HFFc6 (cell line): ENCODE measurements around the gene SPATS2L. TPM values are rescaled to one million over a fixed set of nuclear protein-coding genes. Genes with fewer than 3 reads are reported as not detected.

Source experiments
- DNase-seq: peaks from one replicate; pipeline ENCODE4 v3.0.0-alpha.2; 2018
- H3K27ac Mint-ChIP-seq: 2 replicates; pipeline ENCODE4 v1.8.0; 2020; ENCODE audit warnings: mild to moderate bottlenecking, mixed read lengths
- H3K27me3 Mint-ChIP-seq: 2 replicates; pipeline ENCODE4 v1.8.0; 2021; ENCODE audit warnings: mild to moderate bottlenecking, moderate library complexity, mixed read lengths; ENCODE audit not compliant: insufficient read depth
- H3K36me3 Mint-ChIP-seq: 2 replicates; pipeline ENCODE4 v1.8.0; 2021; ENCODE audit warnings: low read depth, mixed read lengths
- H3K4me1 Mint-ChIP-seq: 2 replicates; pipeline ENCODE4 v1.8.0; 2020; ENCODE audit warnings: low read depth, mixed read lengths
- H3K4me3 Mint-ChIP-seq: 2 replicates; pipeline ENCODE4 v1.8.0; 2020; ENCODE audit warnings: mild to moderate bottlenecking, moderate library complexity, mixed read lengths
- H3K9me3 Mint-ChIP-seq: 2 replicates; pipeline ENCODE4 v1.8.0; 2020; ENCODE audit warnings: mild to moderate bottlenecking, mixed read lengths
- total RNA-seq, 6 experiments: library from RNA; stranded (reverse); fragmentation: NEBNext Ultra II Directional; extraction: Animal tissue kit (Norgen Biotek cat#: 25700); gene quantifications; 2 replicates in 1 of 6; 3 replicates in 5 of 6; pipeline ENCODE4 v1.2.3, GENCODE V29; 2021
- TF ChIP-seq, protein P1 (sequence below): fragments of 200-600 bp; sonication (generic); IDR thresholded peaks from 2 replicates; pipeline ENCODE4 v1.5.0; 2021; ENCODE audit warnings: antibody characterized with exemption, mild to moderate bottlenecking

SPATS2L gene
- total RNA-seq, 6 experiments from 2014 or later: 146 to 205 (median 198) TPM

DNA sequence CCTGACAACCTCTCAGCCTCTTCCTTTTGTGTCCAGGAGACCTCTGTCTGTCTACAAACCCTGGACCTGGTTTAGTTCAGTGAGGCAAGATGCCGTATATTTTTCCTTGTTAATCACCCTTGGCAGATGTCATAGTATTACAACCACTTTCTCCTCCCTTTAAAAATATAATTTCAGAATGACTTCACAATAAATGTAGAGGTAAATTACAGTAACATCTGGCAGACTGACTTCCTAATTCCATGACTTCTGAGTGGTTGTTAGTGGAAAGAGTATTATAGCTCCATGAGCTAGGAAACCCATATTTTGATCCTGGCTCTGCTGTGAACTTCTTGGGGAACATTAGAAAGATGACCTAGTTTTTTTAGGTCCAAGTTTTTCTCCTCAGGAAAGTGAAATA lies 39.5 kb downstream of the SPATS2L start:
- no peak overlapping the region for H3K27ac Mint-ChIP-seq
- no peaks in the 10 kb centered on the region for H3K9me3 Mint-ChIP-seq
- peaks cover 50% of the 10 kb centered on the region for H3K36me3 Mint-ChIP-seq
- TF ChIP-seq, protein P1, sequence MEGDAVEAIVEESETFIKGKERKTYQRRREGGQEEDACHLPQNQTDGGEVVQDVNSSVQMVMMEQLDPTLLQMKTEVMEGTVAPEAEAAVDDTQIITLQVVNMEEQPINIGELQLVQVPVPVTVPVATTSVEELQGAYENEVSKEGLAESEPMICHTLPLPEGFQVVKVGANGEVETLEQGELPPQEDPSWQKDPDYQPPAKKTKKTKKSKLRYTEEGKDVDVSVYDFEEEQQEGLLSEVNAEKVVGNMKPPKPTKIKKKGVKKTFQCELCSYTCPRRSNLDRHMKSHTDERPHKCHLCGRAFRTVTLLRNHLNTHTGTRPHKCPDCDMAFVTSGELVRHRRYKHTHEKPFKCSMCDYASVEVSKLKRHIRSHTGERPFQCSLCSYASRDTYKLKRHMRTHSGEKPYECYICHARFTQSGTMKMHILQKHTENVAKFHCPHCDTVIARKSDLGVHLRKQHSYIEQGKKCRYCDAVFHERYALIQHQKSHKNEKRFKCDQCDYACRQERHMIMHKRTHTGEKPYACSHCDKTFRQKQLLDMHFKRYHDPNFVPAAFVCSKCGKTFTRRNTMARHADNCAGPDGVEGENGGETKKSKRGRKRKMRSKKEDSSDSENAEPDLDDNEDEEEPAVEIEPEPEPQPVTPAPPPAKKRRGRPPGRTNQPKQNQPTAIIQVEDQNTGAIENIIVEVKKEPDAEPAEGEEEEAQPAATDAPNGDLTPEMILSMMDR: no peak
- no peak overlapping the region for H3K4me3 Mint-ChIP-seq
- H3K4me1 Mint-ChIP-seq: peaks cover 69% of the 10 kb centered on the region
- H3K27me3 Mint-ChIP-seq: no peaks in the 10 kb centered on the region; the same call in 1 of the 2 replicates
- DNase-seq: no peak

DNA sequence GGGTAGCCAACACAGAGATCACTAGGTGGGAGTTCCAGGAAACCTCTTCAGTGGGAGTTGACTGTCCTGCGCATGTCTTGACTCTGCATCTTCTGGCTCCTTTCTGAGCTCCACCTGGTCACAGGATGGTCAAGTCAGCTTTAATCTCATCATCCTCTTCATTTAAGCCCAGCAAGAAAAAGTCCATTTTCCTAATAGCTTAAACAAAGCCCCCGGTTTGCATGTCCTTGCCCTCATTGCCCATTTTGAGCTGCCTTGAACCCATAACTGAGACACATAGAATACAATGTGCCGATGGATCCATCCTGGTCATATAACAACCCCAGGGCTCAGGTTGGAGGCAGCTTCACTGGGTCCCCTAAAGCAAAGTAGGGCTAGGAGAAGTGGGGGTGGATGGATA lies 40.8 kb downstream of the SPATS2L start:
- H3K4me3 Mint-ChIP-seq: no peak overlapping the region
- peaks cover 76% of the 10 kb centered on the region for H3K4me1 Mint-ChIP-seq
- peaks cover 46% of the 10 kb centered on the region for H3K36me3 Mint-ChIP-seq
- no peak overlapping the region for H3K27ac Mint-ChIP-seq
- no peak for DNase-seq
- no peaks in the 10 kb centered on the region; the same call in 1 of the 2 replicates for H3K27me3 Mint-ChIP-seq
- no peaks in the 10 kb centered on the region for H3K9me3 Mint-ChIP-seq
- TF ChIP-seq, protein P1: no peak

DNA sequence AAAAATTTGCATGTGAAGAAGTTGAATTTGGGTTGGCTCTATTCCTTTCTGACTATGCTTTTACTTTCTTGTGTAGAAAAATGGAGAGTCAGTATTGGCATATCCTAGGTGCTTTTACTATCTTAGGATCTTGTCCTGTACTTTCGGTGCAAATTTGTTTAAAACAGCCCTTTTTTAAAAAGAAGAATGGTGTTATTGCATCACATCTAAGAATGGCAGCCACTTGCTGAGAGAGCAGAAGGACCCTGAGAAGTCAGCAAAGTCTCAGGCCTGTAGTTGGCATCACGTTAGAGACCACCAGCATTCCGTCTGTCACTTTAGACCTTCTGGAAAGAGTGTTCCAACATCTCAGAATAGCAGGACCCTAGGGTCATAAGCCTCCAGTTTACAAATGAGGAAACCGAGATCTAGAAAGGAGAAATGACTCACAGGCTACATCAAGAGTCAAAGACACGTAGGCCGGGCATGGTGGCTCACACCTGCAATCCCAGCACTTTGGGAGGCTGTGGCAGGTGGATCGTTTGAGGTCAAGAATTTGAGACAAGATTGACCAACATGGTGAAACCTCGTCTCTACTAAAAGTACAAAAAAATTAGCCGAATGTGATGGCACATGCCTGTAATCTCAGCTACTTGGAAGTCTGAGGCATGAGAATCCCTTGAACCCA lies 42.5 kb downstream of the SPATS2L start:
- H3K4me3 Mint-ChIP-seq: no peak overlapping the region
- H3K27me3 Mint-ChIP-seq: no peaks in the 10 kb centered on the region; the same call in 1 of the 2 replicates
- no peak for DNase-seq
- no peak overlapping the region for H3K27ac Mint-ChIP-seq
- TF ChIP-seq, protein P1: no peak
- no peaks in the 10 kb centered on the region for H3K9me3 Mint-ChIP-seq
- H3K4me1 Mint-ChIP-seq: peaks cover 83% of the 10 kb centered on the region
- peaks cover 46% of the 10 kb centered on the region for H3K36me3 Mint-ChIP-seq

DNA sequence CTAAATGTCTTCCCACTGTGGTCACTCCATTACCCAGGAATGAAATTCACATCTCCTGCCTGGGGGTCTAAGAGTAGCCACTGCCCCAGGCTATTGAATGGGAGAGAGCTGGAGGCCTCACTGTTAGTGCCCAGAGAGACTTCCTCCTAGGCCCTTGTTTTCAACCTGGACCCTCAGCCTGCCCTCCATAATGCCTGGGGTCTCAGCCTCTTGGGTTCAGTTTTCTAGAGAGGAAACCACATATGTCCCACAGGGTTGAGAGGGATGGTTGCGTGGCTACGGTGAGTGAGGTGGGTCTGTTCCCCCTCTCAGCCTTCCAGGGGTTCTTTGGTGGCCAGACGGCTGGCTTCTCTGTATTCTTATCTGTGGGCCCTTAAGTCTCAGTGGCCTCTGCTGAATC lies 43.4 kb downstream of the SPATS2L start:
- Mint-ChIP-seq H3K4me3 (no peak overlapping the region), H3K4me1 (peaks cover 82% of the 10 kb centered on the region), H3K27ac (peak overlapping the region; percentile 12), H3K9me3 (no peaks in the 10 kb centered on the region), H3K27me3 (no peaks in the 10 kb centered on the region; the same call in 1 of the 2 replicates), H3K36me3 (peaks cover 37% of the 10 kb centered on the region)
- DNase-seq: no peak
- TF ChIP-seq, protein P1: no peak

DNA sequence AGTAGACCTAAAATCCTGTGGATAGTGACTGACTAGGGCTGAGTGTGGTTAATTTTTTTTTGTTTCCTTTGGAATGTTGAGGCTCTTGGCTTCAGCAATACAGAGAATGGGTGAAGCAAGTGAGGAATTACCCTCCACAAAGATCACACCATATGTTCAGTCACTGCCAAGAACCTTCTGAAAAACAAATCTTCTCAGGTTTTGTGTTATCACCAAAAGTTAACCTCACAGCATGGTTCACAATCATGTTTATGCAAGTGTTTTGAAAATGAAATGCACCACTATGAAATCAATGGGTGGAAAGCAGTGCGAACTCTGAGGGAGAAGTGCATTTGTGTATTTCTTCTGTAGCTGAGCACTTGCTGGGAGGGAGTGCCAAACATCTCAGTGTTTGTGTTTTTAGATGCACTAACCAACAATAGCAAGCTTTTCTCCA lies 44.4 kb downstream of the SPATS2L start:
- peak overlapping the region; percentile 67 for H3K27ac Mint-ChIP-seq
- H3K36me3 Mint-ChIP-seq: peaks cover 36% of the 10 kb centered on the region
- TF ChIP-seq, protein P1: no peak
- no peaks in the 10 kb centered on the region for H3K9me3 Mint-ChIP-seq
- H3K27me3 Mint-ChIP-seq: peaks cover 1% of the 10 kb centered on the region
- DNase-seq: peak; percentile 30
- H3K4me3 Mint-ChIP-seq: no peak overlapping the region
- H3K4me1 Mint-ChIP-seq: peaks cover 80% of the 10 kb centered on the region
